TTC549 (cell line): ENCODE results near the gene MAN2A2.

Experiments
- FAIRE-seq: peaks from 2 replicates; lab custom pipeline; 2012; peaks lifted over from hg19 to GRCh38; lab: Jason Lieb, UNC

The MAN2A2 gene

GRCh38 chr15:90902840-90903732, at the start of gene MAN2A2:
Gene MAN2A2 (plus strand): TSS chr15:90903302. CDS start chr15:90904208, 906 bp downstream.
- FAIRE-seq = no peak

DNA sequence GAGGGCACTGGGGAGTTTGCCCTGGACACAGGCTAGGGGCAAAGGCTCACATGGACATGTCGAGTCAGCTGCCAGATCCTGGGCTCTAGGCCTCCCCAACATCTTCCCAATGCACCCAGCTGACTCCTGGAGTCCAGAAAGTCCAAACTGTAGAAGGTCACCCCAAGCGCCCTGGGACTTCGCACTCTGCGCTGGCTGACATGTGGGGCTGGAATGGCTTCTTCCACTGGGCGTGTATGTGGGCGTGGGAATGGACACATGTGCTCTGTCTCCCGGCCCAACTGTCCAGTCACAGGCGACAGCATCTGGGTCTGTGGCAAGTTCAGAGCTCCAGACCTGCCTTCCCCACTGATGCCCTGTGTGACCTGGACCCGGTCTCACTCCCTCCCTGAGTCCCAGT, 48.0 kb upstream of the MAN2A2 start:
- no peak for FAIRE-seq

DNA sequence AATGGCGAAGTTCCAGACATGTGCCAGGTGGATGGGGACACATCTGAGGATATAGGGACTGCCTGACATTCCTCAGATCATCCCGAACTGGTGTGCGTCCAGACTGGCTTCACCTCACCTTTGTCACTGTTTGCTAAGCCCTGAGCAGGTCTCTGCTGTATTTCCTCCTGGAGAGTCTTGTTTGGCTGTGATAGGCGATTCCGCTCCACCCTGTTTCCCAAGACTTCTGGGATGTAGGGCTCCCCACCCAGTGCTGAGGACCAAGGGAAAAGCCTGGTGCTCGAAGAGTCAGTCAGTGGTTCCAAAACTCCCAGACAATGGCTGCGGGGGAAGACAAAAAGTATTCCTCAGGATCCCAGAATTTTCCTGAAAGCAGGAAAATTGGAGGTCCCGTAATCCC, 45.8 kb upstream of the MAN2A2 start:
- FAIRE-seq = no peak

DNA sequence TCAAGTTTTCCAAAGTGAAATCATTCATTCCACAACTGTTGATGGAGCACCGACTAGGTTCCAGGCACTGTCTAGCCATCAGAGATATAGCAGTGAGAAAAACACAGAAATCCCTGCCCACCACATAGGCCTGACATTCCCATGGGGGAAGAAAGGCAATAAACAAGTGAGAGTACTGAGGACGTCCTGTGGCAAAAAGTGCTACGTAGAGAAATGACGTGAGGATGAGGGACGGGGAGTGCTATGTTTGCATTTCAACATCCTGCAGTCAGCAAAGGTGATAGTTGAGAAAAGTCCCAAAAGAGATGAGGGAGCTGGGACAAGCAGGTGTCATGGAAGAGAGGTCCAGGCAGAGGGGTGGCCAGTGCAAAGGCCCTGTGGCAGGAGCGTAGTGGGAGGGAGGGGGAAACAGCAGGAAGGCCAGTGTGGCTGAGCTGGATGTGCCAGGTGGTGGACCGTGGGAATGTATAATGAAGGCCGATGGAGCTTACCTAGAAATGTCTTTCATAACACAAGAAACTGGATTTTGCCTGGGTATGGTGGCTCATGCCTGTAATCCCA, 45.1 kb upstream of the MAN2A2 start:
- no peak for FAIRE-seq

GRCh38 chr15:90859234-90860131, 43.6 kb upstream of the MAN2A2 start:
- FAIRE-seq = no peak

GRCh38 chr15:90860450-90860849, 42.7 kb upstream of the MAN2A2 start:
- FAIRE-seq = no peak

GRCh38 chr15:90860942-90861675, 42.0 kb upstream of the MAN2A2 start:
- FAIRE-seq = no peak

- no peak for FAIRE-seq
Measured at GRCh38 chr15:90862487-90862886, 40.6 kb upstream of the MAN2A2 start.

GRCh38 chr15:90862964-90863778, 39.9 kb upstream of the MAN2A2 start:
- FAIRE-seq = no peak

- no peak for FAIRE-seq
Measured at GRCh38 chr15:90863987-90864386, 39.1 kb upstream of the MAN2A2 start.

DNA sequence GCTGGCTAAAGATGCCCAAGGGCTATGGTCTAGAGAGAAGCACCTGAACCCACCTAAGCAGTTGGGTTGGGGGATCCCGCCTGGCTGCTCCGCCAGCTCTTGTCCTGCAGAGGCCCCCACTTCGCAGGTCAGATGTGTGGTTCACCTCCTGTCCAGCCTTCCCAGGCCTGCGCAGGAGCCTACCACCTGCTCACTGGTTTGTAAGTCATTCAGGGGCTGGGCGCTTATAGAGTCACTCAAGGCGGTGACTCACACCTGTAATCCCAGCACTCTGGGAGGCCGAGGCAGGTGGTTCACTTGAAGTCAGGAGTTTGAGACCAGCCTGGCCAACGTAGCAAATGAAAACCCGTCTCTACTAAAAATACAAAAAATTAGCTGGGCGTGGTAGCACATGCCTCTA, 38.6 kb upstream of the MAN2A2 start:
- no peak for FAIRE-seq

GRCh38 chr15:90865702-90866101, 37.4 kb upstream of the MAN2A2 start:
- FAIRE-seq = no peak

- FAIRE-seq = no peak
Measured at GRCh38 chr15:90866161-90866715, 36.9 kb upstream of the MAN2A2 start.

- FAIRE-seq = no peak
Measured at GRCh38 chr15:90866800-90867199, 36.3 kb upstream of the MAN2A2 start.

DNA sequence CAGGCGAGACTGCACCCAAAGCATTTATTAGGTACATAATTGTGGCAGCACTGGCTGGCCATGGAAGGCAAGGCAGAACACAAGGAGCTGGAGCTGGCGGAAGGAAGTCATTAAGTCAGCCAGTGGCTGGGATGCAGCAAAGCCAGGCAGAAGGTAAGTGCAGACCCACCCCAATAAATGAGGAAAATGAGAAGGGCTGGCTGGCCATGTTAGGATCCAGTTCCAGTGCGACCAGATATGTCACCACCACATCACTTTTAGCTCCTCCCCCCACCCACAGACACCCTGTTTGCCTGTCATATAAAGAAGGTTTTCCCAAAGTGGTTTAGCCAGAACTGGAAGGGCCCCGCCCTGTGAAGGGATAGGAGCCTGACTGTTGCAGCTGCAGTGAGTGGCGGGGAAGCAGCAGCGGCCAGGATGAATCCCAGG, 34.8 kb upstream of the MAN2A2 start, which contains the start of gene FURIN:
FURIN (plus strand) TSS at position 328 of the 429 bp plus-strand sequence. CDS start 7,153 bp downstream, outside the sequence.
- FAIRE-seq = no peak

DNA sequence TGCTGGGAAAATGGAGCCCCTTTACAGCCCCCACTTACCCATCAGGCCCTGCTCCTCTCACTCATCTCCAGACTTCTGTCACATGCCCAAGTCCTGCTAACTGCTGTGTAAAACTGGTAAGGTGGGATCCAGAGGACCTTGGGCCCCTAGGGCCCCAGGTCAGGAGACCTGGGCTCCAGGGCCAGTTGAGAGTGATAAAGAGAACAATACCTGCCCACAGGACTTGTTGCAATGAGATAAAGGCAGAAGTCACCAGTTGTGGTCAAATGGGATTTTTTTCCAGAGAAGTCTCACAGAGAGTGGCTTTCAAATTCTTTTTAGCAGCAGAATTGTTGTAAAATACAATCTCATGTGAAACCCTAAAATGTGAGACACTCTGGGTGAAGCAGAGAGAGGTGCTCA, 34.0 kb upstream of the MAN2A2 start:
- no peak for FAIRE-seq

- FAIRE-seq = no peak
Measured at GRCh38 chr15:90869601-90870353, 33.3 kb upstream of the MAN2A2 start.

- no peak for FAIRE-seq
Measured at GRCh38 chr15:90870354-90871138, 32.6 kb upstream of the MAN2A2 start.

DNA sequence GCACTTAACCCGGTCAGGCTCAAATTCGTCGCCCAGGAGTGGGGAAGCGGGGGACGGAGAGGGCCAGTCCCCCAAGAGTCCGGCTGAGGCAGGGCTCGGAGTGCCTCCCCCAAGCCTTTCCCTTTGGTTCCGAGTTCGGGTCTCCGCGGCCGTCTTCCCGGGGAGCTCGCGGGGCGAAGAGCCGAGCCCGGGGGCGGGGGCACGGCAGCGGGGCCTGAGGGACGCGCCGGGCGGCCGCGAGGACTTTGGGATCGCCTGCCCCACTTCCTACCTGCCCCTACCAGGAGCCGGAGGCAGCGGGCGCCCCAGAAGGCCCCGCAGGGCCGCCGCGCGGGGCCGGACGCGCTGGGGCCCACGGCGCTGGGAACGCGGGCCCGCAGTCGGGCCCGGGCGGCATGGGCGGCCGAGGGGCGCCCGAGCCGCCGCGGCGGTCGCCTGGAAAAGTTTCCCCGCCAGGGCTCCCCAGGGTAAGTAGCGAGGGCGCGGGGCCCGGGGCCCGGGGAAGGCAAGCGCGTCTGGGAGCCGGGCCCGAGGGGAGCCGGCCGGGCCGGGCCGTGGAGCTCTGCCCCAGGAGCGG, 31.9 kb upstream of the MAN2A2 start:
- FAIRE-seq = no peak
